ENCODE data around the gene PMAIP1. TPM values are rescaled to one million over a fixed set of nuclear protein-coding genes. Genes with fewer than 3 reads are reported as not detected.

The PMAIP1 gene
- total RNA-seq, 1 donor from 2014 or later, result 24.1 TPM

DNA sequence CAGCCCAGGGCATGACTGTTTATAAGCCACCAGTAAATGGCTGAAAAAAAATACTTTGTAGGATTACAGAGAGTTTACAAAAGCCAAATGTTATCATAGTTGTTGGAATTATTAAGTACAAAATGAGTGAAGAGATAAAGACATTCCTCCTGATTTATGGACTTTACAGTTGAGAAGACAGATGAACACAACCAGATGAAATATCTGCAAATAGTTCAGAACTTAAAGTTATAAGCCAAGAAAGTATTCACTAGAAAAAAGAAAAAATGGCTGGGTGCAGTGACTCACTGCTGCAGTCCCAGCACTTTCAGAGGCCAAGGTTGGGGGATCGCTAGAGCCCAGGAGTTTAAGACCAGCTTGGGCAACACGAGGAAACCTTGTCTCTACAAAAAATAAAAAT lies 11.2 kb downstream of the PMAIP1 start:
- intact Hi-C loops (cut with micrococcal nuclease), result no loop called here

DNA sequence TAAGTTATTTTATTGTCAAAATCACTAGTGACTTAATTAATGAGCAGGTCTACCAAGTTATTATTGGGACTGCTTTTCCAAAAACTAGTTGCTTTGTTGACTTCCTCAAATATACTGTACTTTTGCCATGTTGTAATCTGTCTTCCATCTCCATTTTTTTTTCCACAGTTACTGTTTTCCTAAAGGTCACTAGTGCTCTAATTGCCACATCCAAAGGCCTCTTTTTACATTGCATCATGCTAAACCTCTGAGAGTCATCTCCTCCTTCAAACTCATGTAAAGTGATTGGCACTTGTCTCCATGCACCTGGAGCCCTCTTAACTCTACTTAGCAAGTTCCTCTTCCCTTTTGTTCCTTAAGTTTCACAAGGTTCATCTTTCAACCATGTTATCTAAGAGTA lies 11.8 kb downstream of the PMAIP1 start:
- intact Hi-C loops (cut with micrococcal nuclease), result no loop called here

DNA sequence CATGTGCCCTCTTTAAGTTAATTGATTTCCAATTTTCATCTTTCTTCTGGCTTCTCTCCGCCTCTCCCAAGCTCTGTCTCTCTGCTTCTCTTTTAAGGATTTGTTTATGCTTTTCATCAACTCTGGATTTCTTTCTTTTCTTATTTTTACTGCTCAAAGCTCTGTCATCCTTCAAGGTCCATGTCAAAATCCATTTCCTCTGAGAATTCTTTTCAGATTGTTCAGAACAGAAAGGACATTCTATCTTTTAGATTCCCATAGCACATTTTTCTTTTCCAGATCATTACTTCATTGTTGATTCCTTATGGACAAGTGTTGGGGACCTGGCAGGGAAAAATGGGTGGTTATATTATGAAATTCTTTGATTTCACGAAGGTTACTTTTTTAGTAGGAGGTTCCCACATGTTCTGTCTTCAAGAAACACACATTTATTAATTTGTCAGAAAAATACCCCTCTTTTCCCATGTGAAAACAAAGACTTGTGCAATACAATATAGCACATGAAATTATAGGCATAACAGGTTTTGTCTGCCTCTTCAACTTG lies 12.3 kb downstream of the PMAIP1 start:
- intact Hi-C loops (cut with micrococcal nuclease), result no loop called here

DNA sequence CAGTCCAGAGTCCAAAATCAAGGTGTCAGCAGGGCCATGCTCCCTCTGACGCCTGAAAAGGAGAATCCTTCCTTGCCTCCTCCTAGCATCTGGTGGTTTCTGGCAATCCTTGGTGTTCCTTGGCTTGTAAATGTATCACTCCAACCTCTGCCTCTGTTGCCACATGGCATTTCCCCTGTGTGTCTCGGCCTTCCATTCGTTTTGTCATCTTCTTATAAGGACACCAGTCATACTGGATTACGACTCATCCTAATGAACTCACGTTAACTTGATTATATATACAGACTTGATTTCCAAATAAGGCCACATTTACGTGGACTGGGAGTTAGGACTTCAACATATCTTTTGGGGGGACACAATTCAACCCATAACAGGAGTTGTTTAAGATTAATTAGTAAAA lies 15.8 kb downstream of the PMAIP1 start:
- intact Hi-C loops (cut with micrococcal nuclease), result loop anchor here (1.0 kb wide), 1 partner anchor 8 kb away; no protein-coding TSS in a partner anchor

DNA sequence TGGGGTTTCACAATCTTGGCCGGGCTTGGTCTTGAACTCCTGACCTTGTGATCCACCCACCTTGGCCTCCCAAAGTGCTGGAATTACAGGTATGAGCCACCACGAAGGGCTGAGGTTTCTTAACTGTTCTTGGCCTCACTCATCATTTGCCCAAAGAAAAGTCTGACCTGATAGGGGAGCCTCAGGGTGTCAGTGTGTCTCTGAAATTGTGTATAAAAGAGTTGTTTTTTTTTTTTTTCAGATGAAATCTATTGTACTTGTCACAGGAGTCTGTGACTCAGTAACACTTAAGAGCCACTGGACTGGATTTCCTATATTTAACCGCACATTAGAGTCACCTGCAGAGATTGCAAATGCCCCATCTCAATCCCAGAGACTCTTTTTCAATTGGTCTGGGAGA lies 16.9 kb downstream of the PMAIP1 start:
- intact Hi-C loops (cut with micrococcal nuclease), result loop anchor here (1.0 kb wide), 1 partner anchor 9 kb away; no protein-coding TSS in a partner anchor

DNA sequence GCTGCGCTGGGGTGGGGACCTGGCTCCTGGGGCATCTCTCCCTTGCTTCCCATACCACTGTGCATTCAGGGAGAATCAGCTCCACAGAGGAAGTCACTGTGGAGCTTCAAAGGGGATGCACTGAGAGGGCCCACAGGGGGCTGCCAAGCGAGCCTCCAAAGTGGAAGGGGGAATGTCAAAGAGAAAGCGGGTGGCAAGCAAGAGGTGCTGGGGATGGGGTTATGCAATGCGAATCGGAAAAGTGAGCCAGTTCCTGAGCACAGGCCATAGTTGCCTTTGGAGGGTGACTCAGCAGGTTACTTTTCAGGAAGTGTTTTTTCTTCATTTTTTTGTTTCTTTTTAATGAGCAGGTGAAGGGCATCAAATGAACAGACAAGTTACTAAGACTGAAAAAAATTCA lies 17.6 kb downstream of the PMAIP1 start:
- intact Hi-C loops (cut with micrococcal nuclease), result no loop called here

DNA sequence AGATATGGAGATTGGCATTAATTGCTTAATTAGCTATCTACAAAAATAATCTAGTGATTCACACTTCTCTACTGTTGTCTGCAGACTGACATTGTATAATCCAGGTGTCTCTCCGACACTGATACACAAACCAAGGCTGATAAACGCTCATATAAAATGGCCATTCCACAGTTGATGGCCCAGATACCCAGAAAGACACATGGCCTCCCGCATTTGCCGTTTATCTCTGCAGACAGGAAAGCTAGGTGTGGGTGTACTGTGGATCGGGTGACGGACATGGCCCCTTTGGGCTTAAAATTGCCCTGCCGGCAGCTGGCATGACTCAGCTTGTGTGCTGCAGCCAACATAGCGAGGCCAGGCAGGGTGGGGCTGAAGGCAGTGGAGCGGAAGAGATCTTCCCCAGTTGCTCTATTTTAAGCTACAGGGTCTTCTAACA lies 18.5 kb downstream of the PMAIP1 start:
- intact Hi-C loops (cut with micrococcal nuclease), result no loop called here

DNA sequence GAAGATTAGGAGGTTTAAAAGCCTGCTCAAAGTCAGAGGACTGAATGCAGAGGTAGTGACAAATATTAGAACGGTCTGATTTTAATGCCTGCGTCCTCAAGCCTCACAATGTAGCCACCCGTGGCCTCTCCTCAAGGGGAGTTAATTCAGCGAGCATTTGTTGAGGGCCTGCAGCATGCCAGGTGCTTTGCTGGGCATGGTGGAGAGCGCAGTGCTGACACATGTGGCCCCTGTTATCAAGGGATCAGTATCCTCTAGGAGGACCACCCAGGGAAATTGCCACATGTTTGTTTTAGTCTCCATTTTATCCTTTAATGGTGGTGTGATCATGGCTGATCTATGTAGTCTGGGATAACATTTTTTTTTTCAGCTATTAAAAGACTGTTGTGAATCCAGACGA lies 19.2 kb downstream of the PMAIP1 start:
- intact Hi-C loops (cut with micrococcal nuclease), result no loop called here

DNA sequence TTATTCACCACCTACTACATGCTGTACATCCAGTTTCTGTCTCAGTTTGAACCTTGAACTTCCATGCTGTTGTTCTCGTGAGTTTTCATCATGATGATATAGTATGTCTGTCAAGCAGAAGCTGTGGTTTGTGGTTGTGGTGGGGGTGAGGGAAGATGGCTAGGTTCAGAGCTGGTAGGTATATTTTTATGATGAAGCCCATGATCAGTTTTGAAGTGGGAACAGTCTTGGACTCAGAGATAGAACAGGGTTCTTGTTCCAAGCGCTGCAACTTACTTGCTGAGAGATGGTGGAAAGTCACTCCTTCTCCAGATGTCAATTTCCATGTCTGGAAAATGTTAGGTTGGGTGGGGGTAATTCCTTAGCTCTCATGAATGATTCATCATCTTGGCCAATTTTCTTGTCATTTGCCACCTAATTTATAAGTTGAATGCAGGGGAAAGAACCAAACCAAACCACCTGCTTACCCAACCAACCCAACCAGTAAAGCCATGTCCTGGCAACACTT lies 21.6 kb downstream of the PMAIP1 start:
- intact Hi-C loops (cut with micrococcal nuclease), result loop anchor here (1.0 to 5.0 kb wide), 3 partner anchors 17 to 34 kb away; partner anchors contain the start of gene PMAIP1

DNA sequence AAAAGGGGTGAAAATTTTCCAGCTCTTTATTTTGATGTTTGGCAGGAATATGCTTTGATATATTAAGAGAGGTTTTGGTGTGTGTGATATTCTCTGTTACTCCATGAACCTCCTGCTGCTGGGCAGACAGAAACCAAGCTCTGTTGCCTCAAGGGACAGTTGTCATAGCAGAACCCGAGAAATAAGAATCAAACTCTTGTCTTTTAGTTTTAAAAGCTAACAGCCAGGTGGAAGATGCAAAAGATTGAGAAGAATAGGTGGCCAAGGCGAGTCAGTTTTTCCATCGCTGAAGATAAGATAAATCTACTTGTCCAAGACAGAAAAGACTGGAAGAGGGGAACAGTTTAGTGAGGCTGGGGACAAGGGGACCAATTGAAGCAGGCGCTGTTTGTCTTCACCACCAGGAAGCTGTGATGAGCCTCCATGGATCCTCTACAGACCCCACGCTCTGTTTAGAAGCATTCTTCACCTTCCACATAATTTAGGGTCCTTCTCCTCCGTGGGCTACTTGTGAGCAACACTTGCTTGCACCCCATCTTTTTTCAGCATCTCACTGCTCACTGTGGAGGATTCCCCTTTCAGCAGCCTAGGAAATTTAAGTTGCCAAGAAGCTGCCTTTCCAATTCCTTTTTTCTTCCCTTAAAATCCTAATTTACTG lies 23.9 kb downstream of the PMAIP1 start:
- intact Hi-C loops (cut with micrococcal nuclease), result loop anchor here (5.0 kb wide), 1 partner anchor 36 kb away; no protein-coding TSS in a partner anchor

DNA sequence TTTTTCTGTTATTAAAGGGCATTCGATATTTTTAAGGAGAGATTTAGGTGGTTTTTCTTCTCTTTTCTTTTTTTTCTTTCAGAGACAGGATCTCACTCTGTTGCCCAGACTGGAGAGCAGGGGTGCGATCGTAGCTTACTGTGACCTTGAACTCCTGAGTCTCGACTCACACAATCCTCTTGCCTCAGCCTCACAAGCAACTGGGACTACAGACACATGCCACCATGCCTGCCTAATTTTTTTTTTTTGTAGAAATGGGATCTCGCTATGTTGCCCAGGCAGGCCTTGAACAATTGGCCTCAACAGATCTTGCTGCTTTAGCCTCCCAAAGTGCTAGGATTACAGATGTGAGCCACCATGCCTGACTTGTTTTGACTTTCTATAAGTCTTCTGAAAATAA lies 26.3 kb downstream of the PMAIP1 start:
- intact Hi-C loops (cut with micrococcal nuclease), result no loop called here

DNA sequence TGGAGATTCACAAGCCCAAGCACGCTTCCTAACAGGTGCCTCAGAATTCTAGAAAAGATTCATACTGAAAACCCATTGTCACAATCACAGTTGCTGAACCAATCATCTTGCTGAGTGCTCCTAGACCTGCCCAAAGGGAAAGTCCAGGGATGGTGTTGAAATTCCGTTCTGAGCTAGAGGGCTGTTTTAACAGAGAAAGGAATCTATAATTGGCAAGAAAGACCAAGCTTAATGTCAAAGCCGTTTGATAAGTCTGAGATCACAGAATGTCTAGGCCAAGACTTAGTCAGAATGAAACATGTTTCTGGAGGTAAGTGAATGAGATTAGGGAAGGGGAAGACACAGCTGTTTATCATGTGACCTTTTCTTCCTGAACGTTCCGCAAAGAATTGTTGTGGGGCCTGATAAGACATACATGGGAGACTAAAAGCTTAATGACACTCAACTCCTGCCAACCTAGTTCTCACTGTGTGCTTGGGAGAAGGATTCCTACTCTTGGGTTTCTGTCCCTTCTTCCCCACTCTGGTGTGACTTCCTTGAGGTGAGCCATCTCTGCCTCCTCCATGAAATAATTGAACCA lies 27.5 kb downstream of the PMAIP1 start:
- intact Hi-C loops (cut with micrococcal nuclease), result loop anchor here (1.0 kb wide), 1 partner anchor 20 kb away; no protein-coding TSS in a partner anchor

DNA sequence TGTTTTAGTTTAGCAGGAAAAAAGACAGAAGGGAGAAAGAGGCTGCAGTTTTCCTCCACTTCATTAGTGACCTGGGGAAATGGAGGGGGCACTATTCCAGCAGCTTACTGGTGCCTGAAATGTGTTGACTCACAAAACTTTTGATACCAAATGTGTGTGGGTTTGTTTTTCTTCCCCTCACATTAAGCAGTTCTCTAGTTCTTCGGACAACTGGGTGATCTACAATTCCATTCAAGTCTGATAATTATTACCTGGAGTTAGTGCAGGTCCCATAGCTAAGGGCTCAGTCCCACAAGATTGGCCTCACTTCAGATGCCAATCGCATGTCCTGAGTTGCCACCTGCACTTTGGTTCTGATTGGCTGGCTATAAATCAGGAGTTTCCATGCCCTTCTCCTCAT lies 28.4 kb downstream of the PMAIP1 start:
- intact Hi-C loops (cut with micrococcal nuclease), result loop anchor here (2.0 kb wide), 1 partner anchor 25 kb away; no protein-coding TSS in a partner anchor

DNA sequence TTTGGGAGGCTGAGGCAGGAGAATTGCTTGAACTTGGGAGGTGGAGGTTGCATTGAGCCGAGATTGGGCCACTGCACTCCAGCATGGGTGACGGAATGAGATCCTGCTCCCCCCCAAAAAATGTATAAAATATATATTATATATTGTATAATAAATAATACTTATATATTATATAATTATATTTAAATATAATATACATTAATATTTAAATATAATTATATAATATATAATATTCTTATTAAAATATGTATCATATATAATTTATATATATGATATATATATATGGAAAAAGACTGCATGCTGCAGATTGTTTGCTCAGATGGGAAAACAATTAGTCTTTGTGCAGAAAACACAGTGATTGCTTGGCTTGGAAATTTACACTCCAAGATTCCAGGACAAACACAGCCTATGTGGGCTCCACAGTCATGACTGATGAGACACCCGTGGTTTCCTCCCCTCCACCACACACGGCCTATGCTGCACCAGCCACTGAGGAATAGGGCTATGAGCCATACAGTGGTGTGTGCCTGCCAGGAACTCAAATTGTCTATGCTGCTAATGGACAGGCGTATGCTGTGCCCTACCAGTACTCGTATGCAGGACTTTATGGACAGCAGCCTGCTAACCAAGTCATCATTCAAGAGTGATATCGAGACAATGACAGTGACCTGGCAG lies 30.0 kb downstream of the PMAIP1 start:
- intact Hi-C loops (cut with micrococcal nuclease), result loop anchor here (2.0 kb wide), 1 partner anchor 23 kb away; no protein-coding TSS in a partner anchor

DNA sequence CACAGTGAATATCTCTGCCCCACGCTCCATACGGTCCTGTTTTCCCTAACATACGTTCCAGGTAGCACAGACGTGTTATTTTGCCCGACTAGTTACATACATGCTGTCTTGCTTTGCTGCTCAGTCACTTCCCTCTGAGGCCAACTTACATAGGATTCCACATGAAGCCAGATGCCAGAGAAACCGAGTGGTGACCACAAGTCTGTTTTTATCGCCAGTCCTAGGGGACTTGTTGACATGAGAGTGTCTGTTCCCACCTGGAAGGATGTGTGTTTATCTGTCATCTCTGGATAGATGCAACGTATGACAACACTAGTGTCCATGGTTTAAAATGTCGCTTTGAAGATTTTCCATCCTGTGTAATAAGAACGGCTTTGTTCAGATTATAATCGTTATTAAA lies 32.6 kb downstream of the PMAIP1 start:
- intact Hi-C loops (cut with micrococcal nuclease), result no loop called here

DNA sequence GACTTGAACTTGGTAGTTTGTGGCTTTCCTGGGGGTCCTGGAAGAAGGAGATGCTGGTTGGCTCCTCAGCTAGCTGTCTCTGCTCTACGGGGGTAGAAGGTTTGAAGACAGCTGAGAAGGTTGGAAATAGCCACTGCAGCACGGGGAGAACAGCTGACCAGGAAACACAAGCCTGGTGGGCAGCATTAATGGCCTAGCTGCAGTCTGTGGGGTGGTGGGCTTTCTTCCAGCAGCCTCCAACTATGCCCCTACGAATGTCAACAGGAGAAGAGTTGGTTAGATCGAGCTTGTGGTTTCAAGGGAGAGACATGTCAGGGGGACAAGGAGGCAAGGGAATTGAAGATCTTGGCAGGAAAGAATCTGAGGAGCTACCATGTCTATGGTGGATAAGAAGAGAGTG lies 38.9 kb downstream of the PMAIP1 start:
- intact Hi-C loops (cut with micrococcal nuclease), result no loop called here

DNA sequence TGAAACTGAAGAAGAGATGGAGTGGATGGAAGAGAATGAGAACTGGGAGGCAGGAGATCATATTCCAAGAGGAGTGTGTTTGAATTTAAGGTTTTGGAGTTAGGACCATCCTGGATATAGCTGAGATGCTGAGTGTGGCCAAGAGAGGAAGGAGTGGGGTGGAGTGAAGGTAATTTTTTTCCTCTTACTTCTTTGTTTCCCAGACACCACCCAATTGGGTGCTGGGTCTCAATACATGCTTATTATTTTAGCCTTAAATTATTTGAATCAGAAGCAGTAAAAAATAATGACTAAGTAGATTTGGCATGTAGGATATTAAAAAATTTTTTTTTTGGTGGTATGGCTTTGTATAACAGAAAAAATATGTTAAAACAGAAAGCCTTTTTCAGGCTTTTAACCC lies 39.3 kb downstream of the PMAIP1 start:
- intact Hi-C loops (cut with micrococcal nuclease), result no loop called here

DNA sequence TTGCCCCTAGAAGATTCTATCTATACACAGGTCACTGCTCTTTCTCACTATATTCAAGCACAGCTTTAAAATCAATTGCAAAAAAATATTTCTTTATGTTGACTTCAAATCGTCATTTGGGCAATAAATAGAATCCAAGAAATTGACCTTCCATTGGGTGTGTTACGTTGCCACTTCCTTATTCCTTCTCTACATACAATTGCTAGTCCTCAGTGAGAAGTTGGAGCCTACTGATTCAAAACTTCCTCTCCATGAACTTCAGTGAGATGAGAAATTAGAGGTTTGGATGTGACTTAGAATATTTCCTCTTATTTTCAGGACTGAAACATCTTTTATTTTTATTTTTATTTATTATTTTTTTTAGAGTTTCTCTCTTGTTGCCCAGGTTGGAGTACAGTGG lies 40.3 kb downstream of the PMAIP1 start:
- intact Hi-C loops (cut with micrococcal nuclease), result no loop called here

DNA sequence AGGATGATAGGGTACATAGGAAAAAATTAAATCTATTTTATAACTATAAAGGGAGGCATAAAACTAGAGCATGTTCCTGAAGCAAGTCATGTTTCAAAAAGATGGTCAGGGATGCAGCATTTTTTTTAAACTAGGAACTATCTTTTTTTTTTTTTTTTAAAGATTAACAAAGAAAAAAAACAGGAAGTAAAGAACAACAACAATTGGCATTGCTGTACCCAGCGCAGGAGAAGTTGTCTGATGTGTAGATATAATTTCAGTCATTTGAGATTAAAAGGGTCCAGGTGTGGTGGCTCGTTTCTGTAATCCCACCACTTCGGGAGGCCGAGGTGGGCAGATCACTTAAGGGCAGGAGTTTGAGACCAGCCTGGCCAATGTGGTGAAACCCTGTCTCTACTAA lies 41.5 kb downstream of the PMAIP1 start:
- intact Hi-C loops (cut with micrococcal nuclease), result no loop called here

DNA sequence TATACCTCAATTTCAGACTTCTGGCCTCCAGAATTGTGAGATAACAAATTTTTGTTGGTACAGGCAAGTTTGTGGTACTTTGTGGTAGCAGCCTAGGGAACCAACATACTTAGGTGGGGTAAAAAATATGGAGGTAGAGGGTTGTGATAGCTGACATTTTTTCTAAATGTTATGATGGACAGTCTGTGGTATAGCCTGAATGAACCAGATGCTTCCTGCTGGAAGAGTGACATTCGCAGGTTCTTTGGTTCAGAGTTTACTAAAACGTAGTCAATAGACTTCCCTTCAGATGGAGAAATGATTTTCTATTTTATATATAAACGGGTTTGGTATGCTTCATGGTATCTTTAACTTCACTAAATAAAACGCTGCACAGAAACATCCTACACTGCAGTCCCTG lies 42.8 kb downstream of the PMAIP1 start:
- intact Hi-C loops (cut with micrococcal nuclease), result no loop called here

DNA sequence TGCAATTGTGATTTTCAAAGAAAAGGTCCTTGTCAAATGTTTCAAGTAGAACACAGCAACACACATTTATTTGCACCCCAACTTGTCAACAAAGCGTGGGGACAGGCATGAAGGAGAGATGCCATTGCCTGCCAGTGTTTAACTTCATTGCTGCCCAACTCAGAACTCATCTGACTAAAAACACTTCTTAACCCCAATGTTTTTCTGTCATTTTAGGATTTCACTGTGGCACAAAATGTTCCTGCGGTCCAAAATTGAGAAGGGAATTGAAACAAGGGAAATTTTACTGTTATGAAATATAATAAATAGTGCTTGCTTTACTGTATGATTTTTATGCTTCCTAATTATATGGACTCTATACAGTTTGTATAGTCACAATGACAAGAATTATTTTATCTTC lies 45.7 kb downstream of the PMAIP1 start:
- intact Hi-C loops (cut with micrococcal nuclease), result no loop called here
